PC-9 (cell line): ENCODE measurements around the gene PPIC. TPM values are rescaled to one million over a fixed set of nuclear protein-coding genes. Genes with fewer than 3 reads are reported as not detected.

Experiments used
- BruUV-seq: library from RNA; stranded (reverse); fragments of 400-500 nt; replicated peaks from 2 replicates; lab custom pipeline; 2021; lab: Mats Ljungman, UMichigan
- CTCF ChIA-PET: fragments of 300-600 bp; sonication (Branson Sonifier 250); formaldehyde crosslinking; loops from one replicate; lab custom pipeline; 2022; ENCODE audit warnings: antibody characterized with exemption; lab: Charles Lee
- POLR2A ChIA-PET: fragments of 300-600 bp; sonication (Branson Sonifier 250); formaldehyde crosslinking; loops from one replicate; lab custom pipeline; 2022; ENCODE audit warnings: antibody characterized with exemption; ENCODE audit not compliant: unreplicated experiment; lab: Charles Lee
- DNase-seq, 2 experiments: peaks; one replicate each; pipeline versions ENCODE4 v3.0.0 to v3.0.0-alpha.2; 2015 to 2022; ENCODE audit warnings: mixed read lengths in 1 of 2
- H2AFZ ChIP-seq: fragments of 200-600 bp; sonication (generic); 2 replicates; pipeline ENCODE4 v1.8.1; 2017; ENCODE audit warnings: antibody characterized with exemption
- H3F3A ChIP-seq: fragments of 200-600 bp; sonication (generic); 2 replicates; pipeline ENCODE4 v1.8.1; 2017; ENCODE audit warnings: antibody characterized with exemption, mild to moderate bottlenecking, low read depth; ENCODE audit not compliant: insufficient read depth
- H3K27ac ChIP-seq: fragments of 200-600 bp; sonication (generic); 2 replicates; pipeline ENCODE4 v1.6.1; 2016; ENCODE audit warnings: mixed run types
- H3K27me3 ChIP-seq: fragments of 200-600 bp; sonication (generic); 2 replicates; pipeline ENCODE4 v1.6.1; 2016; ENCODE audit warnings: low read depth, mixed run types; ENCODE audit not compliant: insufficient read depth
- H3K36me3 ChIP-seq: fragments of 200-600 bp; sonication (generic); 2 replicates; pipeline ENCODE4 v1.6.1; 2016; ENCODE audit warnings: low read depth, mixed run types
- H3K4me1 ChIP-seq: fragments of 200-600 bp; sonication (generic); replicated peaks from 2 replicates; pipeline ENCODE4 v1.6.1; 2016; ENCODE audit warnings: mixed run types; ENCODE audit not compliant: insufficient read depth
- H3K4me2 ChIP-seq: fragments of 200-600 bp; sonication (generic); 2 replicates; pipeline ENCODE4 v1.6.1; 2017; ENCODE audit warnings: mixed run types
- H3K4me3 ChIP-seq: fragments of 200-600 bp; sonication (generic); 2 replicates; pipeline ENCODE4 v1.6.1; 2016; ENCODE audit warnings: mixed run types
- H3K79me2 ChIP-seq: fragments of 200-600 bp; sonication (generic); 2 replicates; pipeline ENCODE4 v1.6.1; 2017; ENCODE audit warnings: low read depth, mixed run types
- H3K9me2 ChIP-seq: fragments of 200-600 bp; sonication (generic); 2 replicates; pipeline ENCODE4 v1.8.1; 2017; ENCODE audit warnings: mild to moderate bottlenecking; ENCODE audit not compliant: insufficient read depth
- H3K9me3 ChIP-seq: fragments of 200-600 bp; sonication (generic); 2 replicates; pipeline ENCODE4 v1.8.1; 2016; ENCODE audit warnings: low read depth; ENCODE audit not compliant: insufficient read depth
- H4K20me1 ChIP-seq: fragments of 200-600 bp; sonication (generic); 2 replicates; pipeline ENCODE4 v1.8.1; 2017; ENCODE audit not compliant: insufficient read depth
- EZH2 ChIP-seq: fragments of 200-600 bp; sonication (generic); IDR thresholded peaks from 2 replicates; pipeline ENCODE4 v1.8.0; 2017; ENCODE audit warnings: antibody characterized with exemption, low read depth
- intact Hi-C: fragments of 100-400 bp; cut with micrococcal nuclease; formaldehyde crosslinking; loops from one replicate; pipeline ENCODE4 v1.10.0; 2022; ENCODE audit not compliant: unreplicated experiment
- total RNA-seq: library from RNA; stranded (reverse); gene quantifications from 2 replicates; pipeline ENCODE4 v1.2.3, GENCODE V29; 2021
- TF ChIP-seq, protein P1 (sequence below): fragments of 200-600 bp; sonication (generic); conservative IDR thresholded peaks from 2 replicates; pipeline ENCODE4 v1.6.1; 2017; ENCODE audit warnings: mixed run types, antibody characterized with exemption, mild to moderate bottlenecking, moderate library complexity

Gene PPIC
- total RNA-seq, 1 experiment from 2014 or later: 22.3 TPM

DNA sequence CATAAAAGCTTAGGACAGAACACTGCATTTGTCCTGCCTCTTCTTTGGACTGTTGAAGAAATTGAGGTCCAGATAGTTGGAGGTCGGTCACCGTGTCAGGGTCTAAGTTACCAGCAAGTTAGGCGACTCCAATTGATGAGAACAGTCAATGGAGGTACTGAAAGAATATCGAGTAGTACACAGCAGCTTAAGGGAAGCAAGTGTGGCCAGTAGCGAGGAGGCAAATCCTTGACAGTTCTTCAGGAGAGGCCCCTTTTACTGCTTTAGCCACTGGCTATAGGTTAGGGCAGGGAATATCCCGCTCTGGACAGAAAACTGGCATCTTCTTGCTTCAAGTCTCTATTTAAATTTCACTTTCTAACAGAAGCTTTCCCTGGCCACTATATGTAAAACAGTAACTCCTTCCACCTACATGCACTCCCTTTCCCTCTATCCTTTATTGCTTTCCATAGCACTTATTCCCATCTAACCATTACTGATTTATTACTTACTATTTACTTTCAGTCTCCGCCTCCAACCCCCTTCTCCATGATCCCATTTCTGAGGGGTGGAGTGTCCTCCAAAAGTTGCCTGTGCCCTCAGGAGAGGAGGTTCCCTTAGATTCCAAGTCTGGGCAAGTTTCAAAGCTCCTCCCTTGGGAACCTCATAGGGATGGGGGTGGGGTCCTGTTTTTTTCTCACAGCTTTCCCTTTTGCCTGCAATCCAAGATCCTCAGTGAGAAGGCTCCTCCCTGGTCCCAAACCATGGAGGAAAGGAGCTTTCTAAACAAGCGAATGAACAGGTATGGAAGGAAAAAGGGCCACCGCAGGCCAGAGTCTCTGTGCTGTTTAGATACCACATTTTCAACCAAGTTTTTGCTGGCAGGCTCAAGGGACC, 48.4 kb upstream of the PPIC start:
- POLR2A ChIA-PET: interaction anchor here (0.6 kb wide), 1 partner anchor 125 kb away, joined by 3 read pairs; no protein-coding TSS in a partner anchor
- TF ChIP-seq EZH2: no peak
- TF ChIP-seq, protein P1, sequence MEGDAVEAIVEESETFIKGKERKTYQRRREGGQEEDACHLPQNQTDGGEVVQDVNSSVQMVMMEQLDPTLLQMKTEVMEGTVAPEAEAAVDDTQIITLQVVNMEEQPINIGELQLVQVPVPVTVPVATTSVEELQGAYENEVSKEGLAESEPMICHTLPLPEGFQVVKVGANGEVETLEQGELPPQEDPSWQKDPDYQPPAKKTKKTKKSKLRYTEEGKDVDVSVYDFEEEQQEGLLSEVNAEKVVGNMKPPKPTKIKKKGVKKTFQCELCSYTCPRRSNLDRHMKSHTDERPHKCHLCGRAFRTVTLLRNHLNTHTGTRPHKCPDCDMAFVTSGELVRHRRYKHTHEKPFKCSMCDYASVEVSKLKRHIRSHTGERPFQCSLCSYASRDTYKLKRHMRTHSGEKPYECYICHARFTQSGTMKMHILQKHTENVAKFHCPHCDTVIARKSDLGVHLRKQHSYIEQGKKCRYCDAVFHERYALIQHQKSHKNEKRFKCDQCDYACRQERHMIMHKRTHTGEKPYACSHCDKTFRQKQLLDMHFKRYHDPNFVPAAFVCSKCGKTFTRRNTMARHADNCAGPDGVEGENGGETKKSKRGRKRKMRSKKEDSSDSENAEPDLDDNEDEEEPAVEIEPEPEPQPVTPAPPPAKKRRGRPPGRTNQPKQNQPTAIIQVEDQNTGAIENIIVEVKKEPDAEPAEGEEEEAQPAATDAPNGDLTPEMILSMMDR: no peak
- Histone ChIP-seq H3K27me3 (no peaks in the 10 kb centered on the region), H3K36me3 (no peaks in the 10 kb centered on the region), H3K4me3 (no peak overlapping the region), H3F3A (no peaks in the 10 kb centered on the region), H3K9me2 (no peaks in the 10 kb centered on the region), H3K79me2 (no peaks in the 10 kb centered on the region), H3K4me2 (no peak overlapping the region), H4K20me1 (no peaks in the 10 kb centered on the region), H3K27ac (no peak overlapping the region), H3K4me1 (no peaks in the 10 kb centered on the region), H2AFZ (no peak overlapping the region), H3K9me3 (no peaks in the 10 kb centered on the region)
- CTCF ChIA-PET: no interaction called here
- no peak for DNase-seq
- intact Hi-C loops: no loop called here
- no TSS peak for BruUV-seq

DNA sequence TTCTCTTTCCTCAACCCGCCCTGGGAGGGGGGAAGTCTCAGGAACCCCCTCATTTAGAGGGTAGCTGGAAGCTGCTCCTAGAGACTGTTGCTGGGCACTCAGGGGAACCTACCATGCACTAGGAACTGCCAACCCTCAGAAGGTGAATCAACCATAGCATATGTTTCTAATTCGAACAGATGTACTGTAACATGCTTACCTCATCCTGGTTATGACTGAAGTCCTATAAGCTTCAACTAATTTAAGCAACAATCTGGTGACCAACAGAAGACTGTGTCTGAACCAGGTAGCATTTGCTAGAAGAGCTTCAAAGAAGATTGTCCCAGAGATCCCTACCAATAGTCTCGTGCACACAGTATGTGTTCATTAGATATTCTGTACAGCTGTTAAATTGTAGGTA, 46.8 kb upstream of the PPIC start:
- DNase-seq: no peak
- H3F3A ChIP-seq: no peaks in the 10 kb centered on the region
- no peak overlapping the region for H3K27ac ChIP-seq
- H3K4me2 ChIP-seq: no peak overlapping the region
- intact Hi-C loops: no loop called here
- no peaks in the 10 kb centered on the region for H3K4me1 ChIP-seq
- no peaks in the 10 kb centered on the region for H3K79me2 ChIP-seq
- no peaks in the 10 kb centered on the region for H3K36me3 ChIP-seq
- no peak overlapping the region for H3K4me3 ChIP-seq
- H2AFZ ChIP-seq: no peak overlapping the region
- H3K27me3 ChIP-seq: no peaks in the 10 kb centered on the region
- TF ChIP-seq, protein P1: no peak
- no peak for TF ChIP-seq EZH2
- H3K9me2 ChIP-seq: no peaks in the 10 kb centered on the region
- BruUV-seq: no TSS peak
- ChIA-PET CTCF (interaction anchor here (0.6 kb wide), 1 partner anchor 379 kb away, joined by 7 read pairs; no protein-coding TSS in a partner anchor), POLR2A (no interaction called here)
- H4K20me1 ChIP-seq: no peaks in the 10 kb centered on the region
- no peaks in the 10 kb centered on the region for H3K9me3 ChIP-seq

DNA sequence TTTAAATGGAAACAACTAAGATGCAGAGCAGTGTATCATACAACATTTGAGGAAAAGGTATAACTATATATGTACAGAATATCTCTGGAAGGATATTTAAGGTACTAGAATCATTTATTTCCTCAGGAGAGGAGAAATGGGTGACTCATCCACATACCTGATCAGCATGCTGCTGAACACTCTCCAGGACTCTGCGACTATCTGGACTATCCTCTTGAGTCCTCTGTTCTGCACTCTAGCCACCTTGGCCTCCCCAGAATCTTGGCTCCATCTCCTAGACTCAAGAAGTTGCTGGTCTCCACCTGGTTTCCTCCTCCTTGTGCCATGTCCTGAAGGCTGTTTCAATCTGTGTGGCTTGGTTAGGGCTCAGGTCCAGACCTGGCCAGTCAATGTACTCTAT, 43.7 kb upstream of the PPIC start:
- TF ChIP-seq, protein P1: no peak
- TF ChIP-seq EZH2: no peak
- H4K20me1 ChIP-seq: no peaks in the 10 kb centered on the region
- H2AFZ ChIP-seq: no peak overlapping the region
- intact Hi-C loops: no loop called here
- no TSS peak for BruUV-seq
- POLR2A ChIA-PET: no interaction called here
- H3K36me3 ChIP-seq: no peaks in the 10 kb centered on the region
- H3K4me2 ChIP-seq: no peak overlapping the region
- H3F3A ChIP-seq: no peaks in the 10 kb centered on the region
- no peaks in the 10 kb centered on the region for H3K9me3 ChIP-seq
- no peaks in the 10 kb centered on the region for H3K79me2 ChIP-seq
- CTCF ChIA-PET: no interaction called here
- no peaks in the 10 kb centered on the region for H3K4me1 ChIP-seq
- no peaks in the 10 kb centered on the region for H3K9me2 ChIP-seq
- H3K27me3 ChIP-seq: no peaks in the 10 kb centered on the region
- DNase-seq: no peak
- no peak overlapping the region for H3K4me3 ChIP-seq
- H3K27ac ChIP-seq: no peak overlapping the region
